ENCODE data around the gene XYLT2. TPM values are rescaled to one million over a fixed set of nuclear protein-coding genes. Genes with fewer than 3 reads are reported as not detected.

The XYLT2 gene
- total and polyA plus RNA-seq, 2 of the 13 experiments (the other 11 are each of a cell fraction or from before 2014, with no cell fraction given) = 17.0 to 22.1 TPM

GRCh38 chr17:50396261-50397110, 50.6 kb downstream of the XYLT2 start (continued):
- TF ChIP-seq ZNF24 (IDR thresholded peaks at IDR 0.05) = 0 out of 2 replicates have a peak, but pooled peaks have one; percentile 42
- TF ChIP-seq SRF (IDR thresholded peaks at IDR 0.05; ENCODE audit: low read depth, low read length) = no peak
- TF ChIP-seq ZNF30 (CRISPR knock-in tag; IDR thresholded peaks at IDR 0.05) = peak; percentile 76; the same call in 1 of the 2 replicates

DNA sequence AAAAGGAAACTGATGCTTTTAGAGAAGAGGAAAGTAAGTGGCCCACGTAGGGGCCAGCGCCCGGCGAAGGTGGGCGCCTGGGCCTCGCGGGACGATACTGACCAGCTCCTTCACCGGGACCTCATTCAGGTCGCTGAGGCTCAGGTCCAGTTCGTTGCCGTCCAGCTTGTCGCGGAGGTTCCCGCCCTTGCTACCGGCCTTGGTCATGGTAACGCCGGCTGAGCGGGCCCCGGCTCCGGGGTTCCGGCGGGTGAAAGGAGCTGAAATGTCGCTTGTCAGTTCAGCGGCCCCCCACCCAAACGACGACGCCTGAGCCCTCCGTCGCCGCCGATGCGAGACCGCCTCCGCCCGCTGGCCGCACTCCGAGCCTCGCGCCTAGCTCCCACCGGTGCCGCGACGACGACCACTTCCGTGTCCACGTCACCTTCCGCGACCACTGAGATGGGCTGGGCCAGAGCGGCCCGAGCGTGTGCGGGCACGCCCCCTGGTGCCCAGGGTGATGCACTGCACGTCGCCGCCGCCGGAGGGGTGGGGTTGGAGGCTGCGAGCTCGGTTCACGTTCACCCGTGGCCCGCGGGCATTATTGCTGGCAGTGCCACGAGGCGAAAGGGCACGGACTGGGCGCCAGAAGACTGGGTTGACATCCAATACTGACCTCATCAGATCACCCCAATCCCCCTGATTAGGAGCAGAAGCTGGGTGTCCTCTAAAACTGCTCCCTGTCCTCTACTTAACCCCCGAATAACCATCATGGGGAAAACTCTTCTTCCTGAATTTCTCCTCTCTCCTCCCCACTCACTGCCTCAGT, 51.4 kb downstream of the XYLT2 start, which contains the start of gene LRRC59:
Gene LRRC59 (minus strand): TSS at position 413 of the 808 bp plus-strand sequence. CDS start 206 bp downstream, at position 207.
- in situ Hi-C loops (cut with HindIII; ENCODE audit: extremely low pct_ligation_motif_present, low pct_unique_long_range_greater_than_20kb) (loop anchor here (5.0 kb wide), 1 partner anchor 80 kb away; the partner anchor contains the start of gene RSAD1), intact Hi-C loops (cut with micrococcal nuclease; ENCODE audit: unreplicated experiment) (loop anchor here (1.0 kb wide), 2 partner anchors 26 to 81 kb away; partner anchors contain the start of gene RSAD1)
- peak within 1 kb of the TSS; percentile 95 for H3K4me2 ChIP-seq (ENCODE audit: low read depth, low read length)
- H3K4me3 ChIP-seq (replicated peaks in 1 of 3; ENCODE audit: insufficient read depth in 1 of 3, low read depth in 2 of 3, low read length in 3 of 3) = peak within 1 kb of the TSS; percentile 73 to 99 (median 99)
- peak within 1 kb of the TSS; percentile 98 for H3K9ac ChIP-seq (ENCODE audit: insufficient read depth, low read depth, low read length)
- H3K4me1 ChIP-seq (ENCODE audit: insufficient read depth, low read length) = peaks cover 27% of the 10 kb centered on the region
- ATAC-seq (peak; percentile 93), DNase-seq (ENCODE audit: low spot score) (peak; percentile 81), FAIRE-seq (peak; percentile 64)
- TSS peak; percentile 55 for BruUV-seq (replicated peaks)
- peaks cover 18 to 30% of the 10 kb centered on the region in 2 experiments for H3K36me3 ChIP-seq (replicated peaks in 1 of 2; ENCODE audit: control insufficient read depth in 1 of 2, insufficient read depth in 2 of 2, low read length in 2 of 2)
- WGBS (ENCODE audit: low lambda C conversion rate) = 1% methylated on average over 21 of the region's 70 CpGs
- peak within 1 kb of the TSS; percentile 85 for H3K27ac ChIP-seq (ENCODE audit: extremely low read length, insufficient read depth, low read length)
- peaks cover 4% of the 10 kb centered on the region; the same call in 1 of the 2 replicates for H3K9me3 ChIP-seq (ENCODE audit: low read length)
- peaks cover 43% of the 10 kb centered on the region for H3K79me2 ChIP-seq (ENCODE audit: insufficient read depth, low read length)
- ChIA-PET CTCF (ENCODE audit: low intra/inter-chr PET ratio, low total read pairs) (interaction anchor here (1.1 to 3.4 kb wide), 5 partner anchors 30 to 85 kb away, joined by 3 to 43 read pairs (median 6); partner anchors contain the start of gene RSAD1), POLR2A (interaction anchor here (0.9 to 5.4 kb wide), 25 partner anchors 9 to 295 kb away, joined by 3 to 99 read pairs (median 8); partner anchors contain the start of genes ACSF2, EME1, EPN3 and MRPL27)
- peaks cover 0 to 3% of the 10 kb centered on the region in 2 experiments; a peak in 1 of 5 replicates for H3K27me3 ChIP-seq (ENCODE audit: control insufficient read depth in 1 of 2, insufficient read depth in 2 of 2, low read length in 2 of 2)
- H2AFZ ChIP-seq (ENCODE audit: low read length) = peak within 1 kb of the TSS; percentile 99
- peaks cover 15% of the 10 kb centered on the region; the same call in 1 of the 2 replicates for H4K20me1 ChIP-seq (ENCODE audit: insufficient read depth, low read length)
- TF ChIP-seq ZNF710 (CRISPR knock-in tag; IDR thresholded peaks at IDR 0.05; ENCODE audit: borderline replicate concordance) (peak; percentile 82), RORA (CRISPR knock-in tag; IDR thresholded peaks at IDR 0.05) (no peak), HNRNPLL (IDR thresholded peaks at IDR 0.05; ENCODE audit: low read depth, low read length, poor library complexity, severe bottlenecking) (peak; percentile 79), MIER2 (CRISPR knock-in tag; IDR thresholded peaks at IDR 0.05) (peak; percentile 88), ZNF136 (CRISPR knock-in tag; IDR thresholded peaks at IDR 0.05; ENCODE audit: low read depth) (peak; percentile 94; the same call in 1 of the 2 replicates), CREB1 (IDR thresholded peaks at IDR 0.05) (peak; percentile 95), CREB1 (CRISPR knock-in tag; IDR thresholded peaks at IDR 0.05) (peak; percentile 95), GPN1 (CRISPR knock-in tag; IDR thresholded peaks at IDR 0.05; ENCODE audit: borderline replicate concordance) (peak; percentile 83; the same call in 1 of the 2 replicates), SETDB1 (CRISPR knock-in tag; IDR thresholded peaks at IDR 0.05; ENCODE audit: borderline replicate concordance) (no peak)
- TF ChIP-seq, protein P1, sequence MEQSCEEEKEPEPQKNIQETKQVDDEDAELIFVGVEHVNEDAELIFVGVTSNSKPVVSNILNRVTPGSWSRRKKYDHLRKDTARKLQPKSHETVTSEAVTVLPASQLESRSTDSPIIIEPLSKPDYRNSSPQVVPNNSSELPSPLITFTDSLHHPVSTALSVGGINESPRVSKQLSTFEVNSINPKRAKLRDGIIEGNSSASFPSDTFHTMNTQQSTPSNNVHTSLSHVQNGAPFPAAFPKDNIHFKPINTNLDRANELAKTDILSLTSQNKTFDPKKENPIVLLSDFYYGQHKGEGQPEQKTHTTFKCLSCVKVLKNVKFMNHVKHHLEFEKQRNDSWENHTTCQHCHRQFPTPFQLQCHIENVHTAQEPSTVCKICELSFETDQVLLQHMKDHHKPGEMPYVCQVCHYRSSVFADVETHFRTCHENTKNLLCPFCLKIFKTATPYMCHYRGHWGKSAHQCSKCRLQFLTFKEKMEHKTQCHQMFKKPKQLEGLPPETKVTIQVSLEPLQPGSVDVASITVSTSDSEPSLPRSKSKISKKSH (CRISPR knock-in tag; IDR thresholded peaks at IDR 0.05; ENCODE audit: borderline replicate concordance) = peak; percentile 99

Measured in HepG2 (cell line).